GM10847 (cell line): ENCODE measurements around the gene TMEM132C.

Source experiments
- POLR2A ChIP-seq: IDR thresholded peaks from 2 replicates; pipeline ENCODE4 v1.6.1; 2011; ENCODE audit not compliant: insufficient read length; ENCODE audit errors: extremely low read depth

The TMEM132C gene

GRCh38 chr12:128402486-128403243, 135.7 kb downstream of the TMEM132C start:
- TF ChIP-seq POLR2A, result no peak

GRCh38 chr12:128408669-128409068, 141.7 kb downstream of the TMEM132C start:
- TF ChIP-seq POLR2A, result no peak

GRCh38 chr12:128415036-128415560, 148.1 kb downstream of the TMEM132C start:
- no peak for TF ChIP-seq POLR2A

GRCh38 chr12:128418944-128419343, 152.0 kb downstream of the TMEM132C start:
- TF ChIP-seq POLR2A, result no peak

- TF ChIP-seq POLR2A, result no peak
These were observed 153.2 kb downstream of the TMEM132C start for GRCh38 chr12:128420163-128420562.

GRCh38 chr12:128421375-128421774, 154.4 kb downstream of the TMEM132C start:
- no peak for TF ChIP-seq POLR2A

GRCh38 chr12:128423205-128423604, 156.2 kb downstream of the TMEM132C start:
- TF ChIP-seq POLR2A, result no peak

- TF ChIP-seq POLR2A, result no peak
These were observed 158.0 kb downstream of the TMEM132C start for GRCh38 chr12:128424931-128425431.

GRCh38 chr12:128425666-128426331, 158.8 kb downstream of the TMEM132C start:
- TF ChIP-seq POLR2A, result no peak

- TF ChIP-seq POLR2A, result no peak
These were observed 159.5 kb downstream of the TMEM132C start for GRCh38 chr12:128426511-128426910.

- no peak for TF ChIP-seq POLR2A
These were observed 172.8 kb downstream of the TMEM132C start for GRCh38 chr12:128439796-128440195.

GRCh38 chr12:128442096-128442495, 175.1 kb downstream of the TMEM132C start:
- TF ChIP-seq POLR2A, result no peak

- no peak for TF ChIP-seq POLR2A
These were observed 177.6 kb downstream of the TMEM132C start for GRCh38 chr12:128444598-128444997.

- TF ChIP-seq POLR2A, result no peak
These were observed 178.6 kb downstream of the TMEM132C start for GRCh38 chr12:128445415-128446127.

- no peak for TF ChIP-seq POLR2A
These were observed 182.3 kb downstream of the TMEM132C start for GRCh38 chr12:128449146-128449894.
